GM19035 (cell line): Measurements from ENCODE around the gene LOXL1.
"Not testable (repeated sequence)": the region's sequence is repeated elsewhere in the genome, so short reads cannot be mapped to it uniquely, and the experiment has no call there.

Source experiments
- ATAC-seq: cut with Tn5 transposase; IDR thresholded peaks from one replicate; pipeline ENCODE4 v1.9.1; 2021; ENCODE audit not compliant: unreplicated experiment

LOXL1 gene

DNA sequence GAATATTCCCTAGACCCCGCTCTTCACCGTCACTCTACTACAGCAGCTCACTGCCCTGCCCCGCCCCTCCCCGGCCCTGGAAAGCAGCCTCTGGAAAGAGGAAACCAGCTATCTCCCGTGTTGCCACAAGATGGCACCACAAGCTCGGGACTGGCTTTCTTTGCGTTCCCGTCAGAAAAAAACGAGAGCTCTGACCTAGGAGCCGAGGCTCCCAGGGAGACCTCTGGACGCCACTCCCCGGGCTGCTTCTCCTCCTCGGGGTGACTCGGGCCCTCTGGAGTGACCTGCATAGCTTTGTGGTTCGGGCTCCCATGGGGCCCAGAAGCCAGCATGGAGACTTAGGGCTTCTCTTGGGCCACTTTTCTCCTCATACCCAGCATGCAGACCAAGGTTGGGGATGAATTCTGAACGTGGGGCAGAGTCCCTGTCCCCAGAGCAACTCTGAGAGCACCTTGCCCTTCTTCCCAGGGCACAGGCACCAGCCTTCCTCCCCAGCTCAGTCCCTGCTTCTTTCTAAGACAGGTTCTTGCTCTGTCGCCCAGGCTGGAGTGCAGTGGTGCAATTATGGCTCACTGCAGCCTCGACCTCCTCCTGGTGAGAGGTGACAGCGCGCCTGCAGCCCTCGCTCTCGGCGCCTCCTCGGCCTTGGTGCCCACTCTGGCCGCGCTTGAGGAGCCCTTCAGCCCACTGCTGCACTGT, 46.9 kb downstream of the LOXL1 start:
- no peak for ATAC-seq

DNA sequence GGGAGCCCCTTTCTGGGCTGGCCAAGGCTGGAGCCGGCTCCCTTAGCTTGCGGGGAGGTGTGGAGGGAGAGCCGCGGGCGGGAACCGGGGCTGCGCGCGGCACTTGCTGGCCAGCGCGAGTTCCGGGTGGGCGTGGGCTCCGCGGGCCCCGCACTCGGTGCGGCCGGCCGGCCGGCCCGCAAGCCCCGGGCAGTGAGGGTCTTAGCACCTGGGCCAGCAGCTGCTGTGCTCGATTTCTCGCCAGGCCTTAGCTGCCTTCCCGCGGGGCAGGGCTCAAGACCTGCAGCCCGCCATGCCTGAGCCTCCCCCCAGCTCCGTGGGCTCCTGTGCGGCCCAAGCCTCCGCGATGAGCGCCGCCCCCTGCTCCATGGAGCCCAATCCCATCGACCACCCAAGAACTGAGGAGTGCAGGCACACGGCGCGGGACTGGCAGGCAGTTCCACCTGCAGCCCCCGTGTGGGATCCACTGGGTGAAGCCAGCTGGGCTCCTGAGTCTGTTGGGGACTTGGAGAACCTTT, 47.5 kb downstream of the LOXL1 start:
- not testable (repeated sequence) for ATAC-seq

DNA sequence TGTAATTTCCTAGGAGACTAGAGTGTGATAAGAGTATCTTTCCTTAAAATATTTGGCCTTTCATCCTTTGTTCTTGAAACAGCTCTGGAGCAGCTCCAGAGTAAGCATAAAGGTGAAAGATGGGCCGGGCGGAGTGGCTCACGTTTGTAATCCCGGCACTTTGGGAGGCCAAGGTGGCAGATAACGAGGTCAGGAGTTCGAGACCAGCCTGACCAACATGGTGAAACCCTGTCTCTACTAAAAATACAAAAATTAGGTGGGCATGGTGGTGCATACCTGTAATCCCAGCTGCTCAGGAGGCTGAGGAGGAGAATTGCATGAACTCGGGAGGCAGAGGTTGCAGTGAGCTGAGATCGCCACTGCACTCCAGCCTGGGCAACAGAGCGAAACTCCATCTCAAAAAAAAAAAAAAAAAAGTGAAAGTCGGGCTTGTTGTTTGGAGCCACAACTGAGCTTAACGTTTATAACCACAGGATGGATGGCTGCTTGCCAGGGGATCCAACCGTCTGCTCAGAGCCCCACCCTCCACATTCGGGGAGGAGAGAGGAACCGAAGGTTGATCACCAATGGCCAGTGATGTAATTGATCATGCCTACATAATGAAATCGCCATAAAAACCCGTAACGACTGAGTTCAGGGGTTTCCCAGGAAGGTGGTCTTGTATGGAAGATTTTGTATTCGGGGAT, 49.3 kb downstream of the LOXL1 start:
- ATAC-seq = not testable (repeated sequence)

DNA sequence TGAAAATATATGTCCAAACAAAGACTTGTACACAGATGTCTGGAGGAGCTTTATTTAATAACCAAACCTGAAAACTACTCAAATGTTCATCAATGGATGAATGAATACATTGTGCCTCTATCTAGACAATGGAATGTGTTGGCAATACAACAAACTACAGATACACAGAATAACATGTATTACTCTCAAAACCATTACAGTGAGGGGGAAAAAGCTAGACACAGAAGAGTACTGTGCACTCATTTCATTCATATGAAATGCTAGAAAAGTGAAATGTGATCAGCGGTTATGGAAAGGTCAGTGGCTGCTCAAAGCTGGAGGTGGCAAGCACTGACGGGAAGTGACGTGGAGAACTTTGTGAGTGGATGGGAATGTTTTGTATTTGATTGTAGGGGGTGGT, 52.6 kb downstream of the LOXL1 start:
- ATAC-seq = no peak

DNA sequence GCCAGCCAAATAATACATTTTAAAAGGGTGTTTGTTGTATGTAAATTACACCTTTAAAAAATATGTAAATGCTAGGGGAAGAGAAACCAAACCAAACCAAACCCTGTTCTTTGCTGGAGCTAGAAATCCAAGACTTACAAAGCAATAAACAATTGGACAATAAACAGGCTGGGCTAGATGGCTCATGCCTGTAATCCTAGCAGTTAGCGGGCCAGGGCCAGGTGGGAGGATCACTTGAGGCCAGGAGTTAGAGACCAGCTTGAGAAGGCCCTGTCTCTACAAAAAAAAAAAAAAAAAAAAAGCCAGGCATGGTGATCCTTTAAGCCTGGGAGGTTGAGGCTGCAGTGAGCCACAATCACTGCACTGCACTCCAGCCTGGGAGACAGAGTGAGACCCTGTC, 53.4 kb downstream of the LOXL1 start:
- ATAC-seq = no peak

DNA sequence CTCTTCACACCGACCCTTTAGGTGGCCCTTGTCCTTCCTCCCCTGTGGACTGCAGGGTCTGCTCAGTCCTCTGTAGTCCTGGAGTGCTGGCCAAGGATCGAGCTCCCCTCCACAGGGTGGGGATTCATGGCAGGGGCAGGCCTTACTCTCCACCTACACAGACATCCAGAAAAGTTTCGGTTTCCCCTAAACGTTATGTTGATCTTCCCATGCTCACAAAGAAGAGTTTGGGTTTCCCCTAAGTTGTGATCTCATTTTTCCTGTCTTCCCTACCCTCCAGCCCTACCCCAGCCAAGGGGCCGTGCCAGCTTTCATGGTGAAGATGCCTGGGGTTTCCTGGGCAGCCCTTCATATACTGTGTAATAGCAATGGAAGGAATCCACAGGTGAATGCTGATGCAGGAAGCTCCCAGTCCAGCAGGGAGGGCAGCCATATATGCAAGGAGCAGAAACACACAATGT, 55.5 kb downstream of the LOXL1 start:
- no peak for ATAC-seq

DNA sequence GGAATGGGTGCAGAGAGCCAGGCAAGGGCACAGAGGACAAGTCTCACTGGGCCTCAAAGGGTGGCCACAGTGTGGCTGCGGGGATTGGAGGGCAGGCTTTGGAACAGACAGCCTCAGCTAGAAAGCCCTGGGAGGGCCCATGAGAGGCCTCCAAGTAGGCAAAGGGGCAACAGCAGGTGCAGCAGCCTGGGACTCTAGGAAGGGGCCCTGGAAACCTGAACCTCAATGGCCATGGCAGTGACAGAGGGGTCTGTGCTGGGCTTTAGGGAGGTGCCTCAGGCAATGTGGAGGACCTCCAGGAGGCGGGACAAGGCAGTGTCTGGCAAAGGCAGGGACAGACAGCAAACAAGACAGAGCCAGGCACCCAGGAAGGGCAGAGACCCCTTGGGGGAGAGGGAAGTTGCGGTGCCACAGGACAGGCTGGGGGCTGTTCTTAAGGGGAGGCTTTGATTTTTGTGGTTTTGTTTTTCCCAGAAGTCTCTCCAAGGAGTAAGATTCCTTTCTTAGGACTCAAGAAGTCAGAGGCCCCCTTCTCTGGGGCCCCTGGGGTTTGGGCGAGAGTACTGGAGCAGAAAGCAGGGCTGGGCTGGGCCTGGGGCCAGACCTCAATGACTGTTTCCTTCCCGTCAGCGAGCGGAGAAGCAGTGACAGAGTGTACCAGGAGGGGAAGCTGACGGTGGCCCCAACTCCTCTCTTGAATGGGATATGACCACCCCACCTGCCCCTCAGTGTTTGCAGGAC, 56.1 kb downstream of the LOXL1 start:
- ATAC-seq = no peak

DNA sequence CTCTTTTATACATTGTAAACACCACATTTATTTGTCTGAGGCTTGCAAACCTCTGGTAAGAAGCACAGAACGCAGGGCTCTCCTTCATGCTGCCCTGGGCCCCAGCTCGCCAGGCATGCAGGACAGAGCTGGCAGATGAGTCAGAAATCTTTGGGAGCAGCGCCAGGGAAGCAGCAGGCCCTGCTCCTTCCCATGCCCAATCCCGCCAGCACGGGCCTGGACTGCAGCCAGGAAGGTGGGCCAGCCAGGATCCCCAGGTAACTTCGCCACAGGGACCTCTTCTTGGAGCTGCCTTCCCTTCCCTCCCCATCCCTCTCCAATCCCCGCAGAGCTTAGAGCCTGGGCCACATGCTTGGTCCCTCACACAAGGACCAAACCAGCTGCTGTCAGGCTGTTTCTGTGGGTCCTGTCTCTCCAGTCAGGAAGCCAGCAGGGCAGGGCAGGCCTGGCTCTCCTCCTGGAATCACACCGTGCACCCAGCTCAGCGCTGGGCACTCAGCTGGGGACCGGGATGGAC, 57.0 kb downstream of the LOXL1 start:
- no peak for ATAC-seq

DNA sequence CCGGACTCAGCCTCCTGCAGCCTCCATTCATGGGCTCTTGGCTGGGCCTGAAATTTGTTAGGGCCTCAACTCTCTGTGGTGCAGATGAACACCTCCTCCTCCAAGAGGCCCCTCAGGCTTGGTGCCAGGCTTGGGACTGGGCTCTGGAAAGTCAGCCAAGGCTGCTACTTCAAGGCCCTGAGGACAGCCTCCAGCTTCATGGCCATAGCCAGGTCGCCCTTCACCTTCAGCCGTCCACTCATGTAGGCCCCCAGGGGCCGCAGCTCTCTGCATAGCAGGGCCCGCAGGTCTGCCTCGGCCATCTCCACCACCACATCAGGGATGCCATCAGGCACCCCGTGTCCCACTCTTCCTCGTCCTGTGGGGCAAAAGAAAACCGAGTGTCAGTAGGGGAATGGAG, 57.5 kb downstream of the LOXL1 start:
- ATAC-seq = no peak

DNA sequence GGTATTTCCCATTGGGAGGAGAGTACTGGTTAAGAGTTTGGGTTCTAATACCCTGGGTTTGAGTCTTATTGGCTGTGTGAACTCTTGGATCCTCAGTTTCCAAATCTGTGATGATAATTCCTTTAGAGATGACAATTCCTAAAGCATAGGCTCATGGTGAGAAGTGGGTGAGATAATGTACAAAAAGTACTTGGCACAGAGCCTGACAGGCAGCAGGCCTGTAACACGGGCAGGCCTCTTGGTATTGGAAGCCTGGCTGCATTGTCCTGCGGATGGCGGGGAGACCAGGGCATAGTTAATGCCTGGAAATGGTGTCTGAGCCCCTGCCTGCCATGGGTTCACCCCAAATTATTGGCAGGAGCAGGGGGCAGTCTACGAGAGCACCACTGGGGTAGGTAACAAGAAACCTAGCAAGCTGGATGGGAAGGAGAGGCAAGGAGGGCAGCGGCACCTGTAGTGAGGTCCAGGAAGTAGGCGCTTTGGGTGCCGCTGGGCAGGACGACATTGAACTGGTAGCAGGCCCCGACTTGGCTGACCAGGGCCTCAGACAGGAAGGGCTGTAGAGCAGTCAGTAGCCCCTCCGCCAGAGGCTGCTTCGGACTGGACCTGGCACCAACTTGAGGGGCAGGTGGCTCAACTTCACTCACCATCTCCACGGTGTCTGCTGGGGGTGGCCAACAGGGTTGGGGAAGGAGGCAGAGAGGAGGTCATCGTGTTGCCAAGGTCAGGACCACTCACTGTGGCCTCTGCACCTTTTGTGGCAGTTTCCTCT, 58.1 kb downstream of the LOXL1 start:
- no peak for ATAC-seq

DNA sequence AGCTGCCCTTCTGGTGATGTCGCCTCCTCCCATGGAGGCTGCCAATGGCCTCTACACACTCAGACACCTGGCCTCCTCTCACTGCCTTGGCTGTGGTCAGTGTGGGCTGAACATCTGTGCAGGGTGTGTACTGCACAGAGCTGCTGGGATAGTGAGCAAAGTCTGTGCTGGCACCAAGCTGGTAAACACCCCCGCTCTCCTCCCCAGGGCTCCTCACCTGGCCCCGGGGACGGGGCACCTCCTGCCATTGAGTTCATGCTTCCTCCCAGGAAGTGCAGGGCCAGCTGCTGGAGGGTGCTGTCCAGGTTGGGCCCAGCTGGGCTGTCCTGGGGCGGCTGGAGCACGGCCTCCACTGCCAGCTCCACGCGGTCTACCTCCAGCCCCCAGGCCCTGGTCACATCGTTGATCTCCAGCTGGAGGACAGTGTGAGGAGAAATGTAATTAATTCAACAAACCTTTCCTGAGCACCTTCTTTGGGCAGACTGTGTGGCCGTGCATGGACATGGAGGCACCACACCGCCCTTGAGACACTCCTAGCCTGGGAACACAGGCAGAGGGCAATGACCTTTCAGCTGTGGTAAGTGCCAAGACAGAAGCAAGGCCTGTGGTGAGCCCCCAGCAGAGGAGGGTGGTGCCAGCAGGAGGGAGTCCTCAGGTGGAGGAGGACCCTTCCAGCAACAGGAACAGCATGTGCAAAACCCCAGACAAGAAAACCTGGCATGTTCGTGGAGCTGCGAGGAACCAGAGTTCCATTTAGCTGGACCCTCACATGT, 59.0 kb downstream of the LOXL1 start:
- no peak for ATAC-seq

DNA sequence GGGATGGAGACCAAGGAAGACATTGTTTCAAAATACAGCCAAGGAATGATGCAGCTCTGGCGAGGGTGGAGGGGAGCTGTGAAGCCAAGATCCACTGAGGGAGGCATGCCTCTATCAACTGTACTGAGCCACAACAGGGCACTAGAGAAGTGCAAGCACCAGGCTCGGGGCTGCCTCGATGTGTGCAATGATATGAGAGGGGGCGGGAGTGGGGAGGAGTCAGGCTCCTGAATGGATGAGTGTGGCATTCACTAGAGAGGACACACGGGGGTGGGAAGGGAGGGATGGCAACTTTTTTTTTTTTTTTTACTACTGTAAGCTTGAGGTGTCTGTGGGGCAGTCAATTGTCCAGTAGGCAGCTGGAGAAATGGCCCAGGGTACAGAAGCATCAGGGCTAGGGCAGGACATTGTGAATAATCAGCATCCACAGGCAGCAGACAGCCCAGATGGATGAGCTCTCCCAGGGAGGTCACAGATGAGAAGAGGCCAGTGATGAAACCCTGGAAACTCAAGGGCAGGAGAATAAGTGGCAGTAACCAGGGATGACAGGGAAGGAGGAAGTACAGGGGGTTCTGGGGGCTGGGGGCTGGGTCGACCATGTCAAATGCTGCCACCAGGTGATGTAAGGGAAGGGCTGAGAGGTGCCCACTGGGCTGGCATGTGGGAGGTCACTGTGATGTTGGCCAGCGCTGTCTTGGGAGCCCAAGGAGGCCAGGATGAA, 60.0 kb downstream of the LOXL1 start:
- no peak for ATAC-seq

DNA sequence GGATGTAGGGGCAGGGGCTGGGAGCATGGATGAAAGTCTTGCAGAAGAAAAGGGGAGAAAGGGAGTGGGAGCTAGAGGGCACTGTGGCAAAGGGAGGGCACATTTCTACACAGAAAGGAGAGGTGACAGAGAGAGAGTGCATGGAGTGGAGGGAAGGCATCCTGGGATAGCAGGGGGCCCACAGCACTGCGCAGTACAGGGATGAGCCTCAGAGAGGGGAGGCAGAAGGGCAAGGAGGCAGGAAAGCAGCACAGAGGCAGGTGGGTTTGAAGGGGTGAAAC, 60.5 kb downstream of the LOXL1 start:
- no peak for ATAC-seq

DNA sequence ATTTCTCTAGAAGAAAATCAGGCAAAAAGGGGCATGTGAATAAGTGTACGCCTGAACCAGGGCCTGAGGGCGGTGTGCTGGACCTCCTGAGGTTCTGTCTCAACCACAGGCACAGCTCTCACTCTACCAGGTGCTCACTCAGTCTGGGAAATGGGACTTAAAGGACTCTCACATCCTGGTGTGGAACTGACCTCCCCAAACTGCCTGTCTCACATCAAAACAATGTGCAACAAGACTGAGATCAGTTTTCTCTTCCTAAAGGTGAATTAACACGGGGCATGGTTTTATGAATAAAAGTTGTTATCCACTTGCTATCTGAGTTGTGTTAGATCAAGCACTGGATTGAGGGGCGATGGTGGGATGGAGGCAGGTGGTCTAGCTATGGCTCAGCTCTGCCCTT, 61.0 kb downstream of the LOXL1 start:
- no peak for ATAC-seq

DNA sequence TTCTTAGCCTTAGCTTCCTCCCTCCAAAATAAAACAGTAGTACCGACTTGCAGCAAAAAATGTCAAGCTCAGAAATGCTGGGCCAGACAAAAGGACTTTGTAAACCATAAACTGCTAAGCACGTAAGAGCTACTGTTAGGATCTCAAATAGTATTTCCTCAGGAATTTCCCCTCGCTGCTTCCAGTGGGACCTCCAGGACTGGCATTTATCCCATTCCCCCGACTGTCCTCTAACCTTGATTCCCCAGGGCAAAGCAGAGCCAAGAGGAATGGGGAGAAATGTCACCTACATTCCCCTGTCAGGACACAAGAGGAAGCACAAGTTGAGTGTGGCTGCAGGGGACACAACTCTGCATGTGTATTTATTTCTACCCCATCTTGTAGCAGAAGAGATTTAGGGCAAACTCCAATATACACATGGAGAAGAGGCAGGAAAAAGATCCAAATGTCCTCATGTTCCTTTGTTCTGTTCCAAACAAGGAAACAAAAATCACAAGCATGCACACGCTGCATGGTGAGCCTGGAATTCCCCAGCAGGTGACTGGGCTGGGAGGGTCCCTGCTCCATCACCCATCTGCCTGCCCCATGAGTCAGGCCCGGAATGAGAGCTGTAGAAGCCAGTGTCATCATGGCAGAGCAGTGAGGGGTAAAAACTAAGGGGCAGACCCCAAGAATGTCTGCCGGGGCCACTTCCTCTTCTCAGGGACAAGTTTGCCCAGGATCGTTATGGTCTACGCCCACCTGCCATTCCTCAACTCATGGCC, 61.6 kb downstream of the LOXL1 start:
- no peak for ATAC-seq

DNA sequence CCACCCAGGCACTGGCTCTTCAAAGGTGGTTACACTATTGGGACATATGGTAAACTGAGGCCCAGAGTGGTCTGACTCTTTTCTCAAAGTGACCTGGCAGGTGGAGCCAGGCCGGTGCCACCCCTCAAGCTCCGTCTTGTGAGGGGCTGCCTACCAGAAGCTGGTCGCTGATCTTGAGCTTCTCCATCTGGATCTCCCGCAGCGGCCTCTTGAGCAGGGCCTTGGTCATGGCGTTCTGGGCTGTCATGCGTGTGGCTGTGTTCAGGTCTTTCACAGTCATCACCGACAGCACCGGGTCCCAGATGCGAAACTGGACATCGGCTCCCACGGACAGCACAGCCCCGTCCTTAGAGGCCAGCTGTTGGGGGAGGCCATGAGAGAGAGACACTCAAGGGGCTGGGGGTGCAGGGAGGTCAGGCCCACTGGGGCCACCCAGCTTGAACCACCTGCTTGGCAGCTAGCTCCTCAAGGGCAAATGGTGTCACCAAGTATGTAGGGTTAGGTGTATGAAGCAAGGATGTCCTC, 62.2 kb downstream of the LOXL1 start:
- ATAC-seq = no peak

DNA sequence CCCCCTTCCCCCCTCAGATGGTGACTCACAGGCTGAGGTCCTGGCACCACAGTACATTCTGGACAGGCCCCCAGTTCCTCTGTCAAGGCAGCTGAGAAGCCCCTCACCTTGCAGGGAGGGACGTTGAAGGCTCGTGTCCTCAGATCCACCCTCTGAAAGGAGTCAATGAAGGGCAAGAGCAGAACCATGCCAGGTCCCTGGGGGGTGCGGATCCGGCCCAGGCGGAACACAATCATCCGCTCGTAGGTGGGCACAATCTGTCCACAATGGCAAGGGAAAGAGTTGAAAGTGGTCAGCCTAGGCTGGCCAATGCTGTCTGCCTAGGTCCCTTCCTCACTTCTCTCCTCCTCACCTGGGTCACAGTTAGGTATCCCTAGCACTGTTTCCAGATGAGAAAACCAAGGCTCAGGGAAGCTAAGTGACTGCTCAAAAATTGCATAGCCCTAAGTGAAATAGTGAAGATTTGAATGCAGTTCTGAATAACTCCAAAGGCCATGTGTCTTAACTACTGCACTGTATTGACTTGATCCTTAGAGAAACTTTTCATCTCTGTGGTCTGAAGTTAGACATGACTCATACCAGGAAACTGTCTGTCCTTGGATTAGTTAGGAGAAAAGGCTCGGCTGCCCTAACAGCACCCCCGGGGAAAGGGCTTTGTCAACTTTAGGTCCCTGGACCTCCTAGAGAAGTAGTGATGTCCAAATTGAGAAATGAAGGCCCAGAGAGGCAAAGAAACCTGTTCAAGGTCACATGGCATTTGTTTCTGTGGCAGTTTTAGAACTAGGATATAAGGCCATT, 62.9 kb downstream of the LOXL1 start:
- ATAC-seq = no peak
